Measurements from ENCODE around the gene LSS.
A peak's percentile ranks its signal among the peaks of the same experiment; 100 is the strongest.

Gene LSS

GRCh38 chr21:46150073-46150472, 78.5 kb downstream of the LSS start:
- no peak for TF ChIP-seq ZFX (IDR thresholded peaks at IDR 0.05)
- TF ChIP-seq, protein P1, sequence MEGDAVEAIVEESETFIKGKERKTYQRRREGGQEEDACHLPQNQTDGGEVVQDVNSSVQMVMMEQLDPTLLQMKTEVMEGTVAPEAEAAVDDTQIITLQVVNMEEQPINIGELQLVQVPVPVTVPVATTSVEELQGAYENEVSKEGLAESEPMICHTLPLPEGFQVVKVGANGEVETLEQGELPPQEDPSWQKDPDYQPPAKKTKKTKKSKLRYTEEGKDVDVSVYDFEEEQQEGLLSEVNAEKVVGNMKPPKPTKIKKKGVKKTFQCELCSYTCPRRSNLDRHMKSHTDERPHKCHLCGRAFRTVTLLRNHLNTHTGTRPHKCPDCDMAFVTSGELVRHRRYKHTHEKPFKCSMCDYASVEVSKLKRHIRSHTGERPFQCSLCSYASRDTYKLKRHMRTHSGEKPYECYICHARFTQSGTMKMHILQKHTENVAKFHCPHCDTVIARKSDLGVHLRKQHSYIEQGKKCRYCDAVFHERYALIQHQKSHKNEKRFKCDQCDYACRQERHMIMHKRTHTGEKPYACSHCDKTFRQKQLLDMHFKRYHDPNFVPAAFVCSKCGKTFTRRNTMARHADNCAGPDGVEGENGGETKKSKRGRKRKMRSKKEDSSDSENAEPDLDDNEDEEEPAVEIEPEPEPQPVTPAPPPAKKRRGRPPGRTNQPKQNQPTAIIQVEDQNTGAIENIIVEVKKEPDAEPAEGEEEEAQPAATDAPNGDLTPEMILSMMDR (conservative IDR thresholded peaks at IDR 0.05): no peak

DNA sequence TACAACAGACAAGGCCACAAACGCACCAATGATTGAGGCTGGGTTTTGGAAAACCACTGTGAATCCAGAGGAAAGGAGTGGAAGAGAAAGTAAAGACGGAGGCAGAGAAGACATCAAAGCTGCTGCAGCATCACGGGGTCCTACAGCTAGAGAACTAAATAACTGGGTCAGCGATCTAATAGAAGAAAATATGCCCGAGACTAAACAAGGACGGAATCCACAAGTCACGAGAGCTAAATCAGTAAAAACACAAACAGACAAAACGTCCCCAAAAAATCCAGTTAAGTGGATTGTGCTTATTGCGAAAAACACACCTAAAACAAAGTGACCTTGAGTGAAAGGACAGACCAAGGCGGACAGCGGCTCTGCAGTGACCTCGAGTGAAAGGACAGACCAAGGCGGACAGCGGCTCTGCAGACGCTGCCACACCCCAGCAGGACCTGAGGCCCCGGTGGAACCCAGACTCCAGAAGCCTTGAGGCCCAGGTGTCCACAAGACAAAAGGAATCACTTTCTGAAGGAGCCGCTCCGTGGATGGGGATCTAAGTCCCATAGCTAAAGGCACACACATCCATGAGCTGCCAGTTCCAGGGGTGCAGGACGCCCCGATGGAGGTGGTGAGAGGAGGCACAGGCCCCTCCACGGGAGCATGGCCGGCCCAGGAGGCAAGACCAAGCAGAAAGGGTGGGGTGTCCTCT, 79.2 kb downstream of the LSS start:
- TF ChIP-seq ZFX (IDR thresholded peaks at IDR 0.05): no peak
- TF ChIP-seq, protein P1 (conservative IDR thresholded peaks at IDR 0.05): no peak
- no peak overlapping the region for H3K27ac ChIP-seq

More at GRCh38 chr21:46150073-46150472, 78.5 kb downstream of the LSS start:
- H3K27ac ChIP-seq: no peak overlapping the region

GRCh38 chr21:46148106-46148505, 80.5 kb downstream of the LSS start:
- no peak for TF ChIP-seq ZFX (IDR thresholded peaks at IDR 0.05)
- H3K27ac ChIP-seq: no peak overlapping the region

- TF ChIP-seq, protein P1 (conservative IDR thresholded peaks at IDR 0.05): peak; percentile 85
- peak overlapping the region; percentile 27; the same call in 1 of the 2 replicates for H3K27ac ChIP-seq
Measured at GRCh38 chr21:46147429-46147828, 81.1 kb downstream of the LSS start.

GRCh38 chr21:46146856-46147255, 81.7 kb downstream of the LSS start:
- TF ChIP-seq, protein P1 (conservative IDR thresholded peaks at IDR 0.05): no peak
- no peak for TF ChIP-seq ZFX (IDR thresholded peaks at IDR 0.05)
- H3K27ac ChIP-seq: peak overlapping the region; percentile 27

GRCh38 chr21:46145840-46146691, 82.5 kb downstream of the LSS start:
- peak overlapping the region; percentile 27 for H3K27ac ChIP-seq
- TF ChIP-seq ZFX (IDR thresholded peaks at IDR 0.05): no peak
- TF ChIP-seq, protein P1 (conservative IDR thresholded peaks at IDR 0.05): no peak

DNA sequence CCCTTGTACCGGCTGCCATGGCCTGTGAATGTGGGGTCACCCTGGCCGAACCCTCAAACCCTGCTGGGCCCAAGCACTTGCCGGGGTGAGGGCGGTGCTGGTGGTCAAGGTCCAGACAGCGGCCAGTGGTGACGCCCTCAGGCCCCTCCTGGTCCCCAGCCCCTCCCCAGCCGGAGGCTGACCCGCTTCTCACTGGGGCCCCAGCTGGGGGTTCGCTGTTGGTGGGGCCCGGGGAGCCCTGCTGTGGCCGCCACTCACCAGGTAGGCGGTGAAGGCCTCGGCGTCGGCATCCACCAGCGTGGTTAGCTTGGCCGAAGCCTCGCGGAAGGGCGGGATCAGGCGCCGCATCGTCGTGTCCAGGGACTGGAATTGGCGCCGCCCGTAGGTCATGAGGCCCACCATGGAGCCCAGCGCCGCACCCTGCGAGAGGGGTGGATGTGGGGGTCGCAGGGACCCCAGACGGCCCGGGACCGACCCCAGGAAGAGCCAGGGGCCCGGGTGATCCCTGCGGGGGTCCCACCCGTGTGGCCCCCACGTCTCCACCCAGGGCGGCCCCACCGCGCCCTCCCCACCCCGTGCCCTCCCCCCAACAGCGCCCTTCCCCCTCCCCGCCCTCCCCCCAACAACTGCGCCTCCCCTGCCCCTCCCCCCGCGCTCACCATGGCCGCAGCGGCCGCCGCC, 83.3 kb downstream of the LSS start:
- H3K27ac ChIP-seq: no peak overlapping the region
- TF ChIP-seq, protein P1 (conservative IDR thresholded peaks at IDR 0.05): no peak
